ENCODE results near the gene FOXE3.

GRCh38 chr1:47390843-47391242 lies 25.2 kb upstream of the FOXE3 start:
- TF ChIP-seq CTCF (conservative IDR thresholded peaks at IDR 0.05; ENCODE audit: low read depth, low read length) (no peak), POLR2A (IDR thresholded peaks at IDR 0.05; ENCODE audit: low read depth, low read length) (no peak), USF2 (IDR thresholded peaks at IDR 0.05; ENCODE audit: low read depth, low read length) (no peak), RFX5 (IDR thresholded peaks at IDR 0.05; ENCODE audit: low read depth, low read length) (no peak), SMC3 (IDR thresholded peaks at IDR 0.05; ENCODE audit: low read depth, low read length) (no peak), CHD1 (IDR thresholded peaks at IDR 0.05; ENCODE audit: low read depth, low read length) (no peak), NFE2L2 (IDR thresholded peaks at IDR 0.05; ENCODE audit: low read depth, low read length) (no peak), CEBPB (IDR thresholded peaks at IDR 0.05; ENCODE audit: low read depth, low read length) (no peak), RCOR1 (IDR thresholded peaks at IDR 0.05; ENCODE audit: insufficient replicate concordance, low read length) (no peak), RAD21 (IDR thresholded peaks at IDR 0.05; ENCODE audit: low read length) (no peak), FOS (IDR thresholded peaks at IDR 0.05; ENCODE audit: low read depth, low read length) (no peak), MAFK (IDR thresholded peaks at IDR 0.05; ENCODE audit: low read depth, low read length) (no peak), BHLHE40 (IDR thresholded peaks at IDR 0.05; ENCODE audit: low read depth, low read length) (no peak)
